GM12801 (cell line): ENCODE data around the gene IGDCC3.

Experiments
- CTCF ChIP-seq: IDR thresholded peaks from one replicate; pipeline ENCODE4 v1.5.1; 2011; ENCODE audit warnings: control low read depth; ENCODE audit not compliant: insufficient read length; ENCODE audit errors: extremely low read depth

Gene IGDCC3

GRCh38 chr15:65379986-65380385 is 2.2 kb upstream of the IGDCC3 start:
- TF ChIP-seq CTCF, result no peak

GRCh38 chr15:65377105-65377975 is 462 bp downstream of the IGDCC3 start:
- no peak for TF ChIP-seq CTCF

GRCh38 chr15:65376767-65377104 is 1.1 kb downstream of the IGDCC3 start:
- no peak for TF ChIP-seq CTCF

- no peak for TF ChIP-seq CTCF
Observed at GRCh38 chr15:65375871-65376607, 1.8 kb downstream of the IGDCC3 start.

GRCh38 chr15:65374821-65375401 is 2.9 kb downstream of the IGDCC3 start:
- no peak for TF ChIP-seq CTCF

- no peak for TF ChIP-seq CTCF
Observed at GRCh38 chr15:65374334-65374733, 3.5 kb downstream of the IGDCC3 start.

GRCh38 chr15:65373163-65373651 is 4.6 kb downstream of the IGDCC3 start:
- no peak for TF ChIP-seq CTCF
